Muscle layer of colon (tissue), 2 donors: ENCODE measurements around the gene ST6GALNAC4.
"Not testable (repeated sequence)": the region's sequence is repeated elsewhere in the genome, so short reads cannot be mapped to it uniquely, and the experiment has no call there.

Experiments used
- H3K27ac ChIP-seq: one replicate; pipeline ENCODE4 v1.7.0; 2013; ENCODE audit warnings: low read depth, mild to moderate bottlenecking, low read length, moderate library complexity
- H3K27me3 ChIP-seq, 2 donors: one replicate each; pipeline ENCODE4 v1.7.0; 2013; ENCODE audit warnings: low read length in 2 of 2, mild to moderate bottlenecking in 2 of 2; ENCODE audit not compliant: insufficient read depth in 2 of 2, control insufficient read depth in 1 of 2
- H3K36me3 ChIP-seq: one replicate; pipeline ENCODE4 v1.7.0; 2013; ENCODE audit warnings: mild to moderate bottlenecking, low read length; ENCODE audit not compliant: insufficient read depth
- H3K4me1 ChIP-seq: one replicate; pipeline ENCODE4 v1.7.0; 2013; ENCODE audit warnings: mild to moderate bottlenecking, low read length; ENCODE audit not compliant: insufficient read depth
- H3K4me3 ChIP-seq, 2 donors: one replicate each; pipeline ENCODE4 v1.7.0; 2013; ENCODE audit warnings: low read length in 2 of 2, low read depth in 1 of 2, mild to moderate bottlenecking in 1 of 2, moderate library complexity in 1 of 2
- H3K9ac ChIP-seq: one replicate; pipeline ENCODE4 v1.7.0; 2013; ENCODE audit warnings: low read length
- H3K9me3 ChIP-seq: one replicate; pipeline ENCODE4 v1.7.0; 2013; ENCODE audit warnings: mild to moderate bottlenecking, low read length
- donor health status: abdominal sarcoma.
- donor health status: Adenocarcinoma of cecum.

The ST6GALNAC4 gene

DNA sequence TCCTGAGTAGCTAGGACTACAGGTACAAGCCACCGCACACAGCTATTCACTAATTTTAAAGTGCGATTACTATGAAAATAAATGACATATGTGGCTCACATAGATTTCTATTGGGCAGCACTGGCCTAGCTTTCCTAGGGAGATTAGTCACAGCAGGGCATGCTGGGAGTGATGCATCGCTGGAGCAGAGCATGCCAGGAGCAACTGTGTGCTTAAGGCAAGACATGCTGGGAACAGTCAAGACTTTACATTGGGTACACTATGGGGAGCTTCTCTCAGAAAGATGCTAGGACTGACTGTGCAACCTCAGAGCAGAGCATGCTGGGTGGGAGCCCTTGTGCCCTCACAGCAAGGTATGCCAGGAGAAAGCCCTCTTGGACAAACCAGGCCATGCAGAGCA, 26.8 kb downstream of the ST6GALNAC4 start:
- H3K9ac ChIP-seq = no peak overlapping the region
- H3K36me3 ChIP-seq = peaks cover 68% of the 10 kb centered on the region
- H3K9me3 ChIP-seq = peaks cover 5% of the 10 kb centered on the region
- H3K4me3 ChIP-seq = no peak overlapping the region
- H3K27ac ChIP-seq = no peak overlapping the region
- no peaks in the 10 kb centered on the region for H3K27me3 ChIP-seq
- H3K4me1 ChIP-seq = no peaks in the 10 kb centered on the region

DNA sequence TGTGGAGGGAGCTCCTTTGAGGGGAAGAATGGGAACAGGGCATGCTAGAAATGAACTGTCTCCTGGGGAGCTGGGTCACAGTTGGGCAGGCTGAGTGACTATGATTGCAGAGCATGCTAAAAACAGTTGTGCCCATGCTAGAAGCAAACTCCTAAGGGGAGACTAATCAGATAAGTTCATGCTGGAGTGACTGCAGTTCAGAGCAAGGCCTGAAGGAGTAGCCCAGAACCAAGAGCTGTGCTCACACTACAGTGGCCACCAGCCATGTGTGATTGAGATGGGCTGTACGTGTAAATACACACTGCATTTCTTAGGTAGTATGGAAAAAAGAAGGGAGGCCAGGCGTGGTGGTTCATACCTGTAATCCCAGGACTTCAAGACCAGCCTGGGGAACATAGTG, 29.0 kb downstream of the ST6GALNAC4 start:
- H3K27me3 ChIP-seq = no peaks in the 10 kb centered on the region
- no peaks in the 10 kb centered on the region for H3K4me1 ChIP-seq
- H3K9me3 ChIP-seq = no peaks in the 10 kb centered on the region
- H3K36me3 ChIP-seq = peaks cover 46% of the 10 kb centered on the region
- no peak overlapping the region for H3K4me3 ChIP-seq
- no peak overlapping the region for H3K9ac ChIP-seq
- no peak overlapping the region for H3K27ac ChIP-seq

DNA sequence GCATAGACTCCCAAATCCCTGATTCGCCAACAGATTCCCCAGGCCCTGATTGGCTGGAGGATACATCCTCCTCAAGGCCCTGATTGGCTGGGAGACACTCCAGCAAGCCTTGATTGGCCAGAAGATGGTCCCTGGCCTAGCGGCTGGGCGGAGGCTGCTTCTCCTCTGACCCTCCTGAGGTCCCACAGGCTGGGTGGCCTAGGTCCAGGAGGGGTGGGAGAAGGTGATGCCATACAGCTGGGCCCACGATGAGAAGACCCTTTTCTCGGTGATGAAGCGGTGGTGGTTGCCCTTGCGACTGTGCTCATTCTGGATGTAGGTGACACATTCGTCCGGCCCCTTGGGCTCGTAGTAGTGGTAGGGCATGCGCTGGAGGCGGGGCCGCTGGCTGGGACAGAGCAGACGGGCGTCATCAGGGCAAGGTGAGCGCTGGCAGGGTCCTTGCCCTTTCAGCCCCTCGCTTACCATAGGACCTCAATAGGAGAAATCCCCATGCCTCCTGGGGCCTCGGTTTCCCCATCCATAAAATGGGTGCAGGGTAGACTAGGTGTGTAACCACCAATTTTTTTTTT, 30.4 kb downstream of the ST6GALNAC4 start:
- no peaks in the 10 kb centered on the region for H3K4me1 ChIP-seq
- H3K27ac ChIP-seq = no peak overlapping the region
- no peaks in the 10 kb centered on the region for H3K9me3 ChIP-seq
- H3K27me3 ChIP-seq = no peaks in the 10 kb centered on the region
- peaks cover 40% of the 10 kb centered on the region for H3K36me3 ChIP-seq
- no peak overlapping the region for H3K9ac ChIP-seq
- no peak overlapping the region for H3K4me3 ChIP-seq

DNA sequence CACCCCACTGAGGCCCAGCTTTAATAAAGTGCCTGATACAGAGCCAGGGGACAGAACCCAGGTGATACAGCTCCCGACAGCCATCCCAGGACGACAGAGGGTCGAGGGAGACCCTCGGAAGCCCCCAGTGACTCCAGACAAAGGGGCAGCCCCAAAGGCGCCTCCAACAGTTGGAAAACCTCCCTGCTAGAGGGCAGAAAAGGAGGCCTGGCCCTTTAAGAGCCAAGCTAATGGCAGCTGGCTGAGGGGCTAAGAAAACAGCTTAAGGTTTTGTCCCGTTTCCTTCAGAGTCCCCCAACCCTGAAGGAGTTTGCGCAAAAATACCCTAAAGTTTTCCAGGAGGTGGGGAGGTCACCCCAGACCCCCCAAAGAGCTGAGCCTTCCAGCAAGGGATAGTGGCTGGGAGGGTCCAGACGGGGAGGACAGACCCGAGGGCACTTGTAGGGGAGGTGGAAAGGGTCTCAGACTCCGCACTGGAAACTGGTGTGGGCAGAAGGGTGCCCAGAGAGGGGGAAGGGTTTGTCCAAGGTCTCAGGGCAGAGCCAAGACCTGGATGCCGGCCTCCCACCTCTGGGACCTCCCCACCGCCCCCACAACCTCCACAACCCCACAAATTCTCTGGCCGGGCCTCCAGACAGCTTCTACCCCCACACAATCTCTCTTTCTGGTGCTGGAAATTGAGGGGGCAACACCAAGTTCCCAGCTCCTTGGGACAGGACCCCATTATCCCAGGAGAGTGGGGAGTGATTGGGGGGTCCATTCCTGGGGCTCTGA, 31.1 kb downstream of the ST6GALNAC4 start:
- no peaks in the 10 kb centered on the region for H3K27me3 ChIP-seq
- H3K36me3 ChIP-seq = peaks cover 35% of the 10 kb centered on the region
- H3K9me3 ChIP-seq = no peaks in the 10 kb centered on the region
- H3K4me3 ChIP-seq = no peak overlapping the region
- no peak overlapping the region for H3K9ac ChIP-seq
- H3K4me1 ChIP-seq = no peaks in the 10 kb centered on the region
- H3K27ac ChIP-seq = no peak overlapping the region

DNA sequence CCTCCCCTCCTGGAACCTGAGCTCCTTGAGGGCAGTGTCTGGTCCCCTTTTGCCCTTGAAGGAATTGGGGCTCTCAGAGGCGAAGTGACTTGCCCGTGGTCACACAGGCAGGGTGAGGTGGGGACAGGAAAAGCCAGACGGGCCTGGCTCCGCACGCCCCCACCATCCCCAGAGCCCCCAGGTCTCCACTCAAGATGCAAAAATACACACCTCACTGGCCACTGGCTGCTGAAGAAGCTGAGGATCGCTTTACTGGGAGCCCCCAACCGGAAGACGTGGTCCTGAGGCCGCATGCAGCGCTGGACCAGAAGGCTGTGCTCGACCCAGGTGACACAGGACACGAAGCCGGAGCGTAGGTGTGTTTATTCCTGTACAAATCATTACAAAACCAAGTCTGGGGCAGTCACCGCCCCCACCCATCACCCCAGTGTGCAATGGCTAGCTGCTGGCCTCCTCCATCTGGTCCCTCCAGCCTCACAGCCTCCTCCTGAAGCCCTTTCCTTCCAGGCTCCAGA, 31.8 kb downstream of the ST6GALNAC4 start:
- Histone ChIP-seq H3K27me3 (no peaks in the 10 kb centered on the region), H3K4me3 (no peak overlapping the region), H3K4me1 (no peaks in the 10 kb centered on the region), H3K36me3 (peaks cover 28% of the 10 kb centered on the region), H3K27ac (no peak overlapping the region), H3K9me3 (no peaks in the 10 kb centered on the region), H3K9ac (no peak overlapping the region)

DNA sequence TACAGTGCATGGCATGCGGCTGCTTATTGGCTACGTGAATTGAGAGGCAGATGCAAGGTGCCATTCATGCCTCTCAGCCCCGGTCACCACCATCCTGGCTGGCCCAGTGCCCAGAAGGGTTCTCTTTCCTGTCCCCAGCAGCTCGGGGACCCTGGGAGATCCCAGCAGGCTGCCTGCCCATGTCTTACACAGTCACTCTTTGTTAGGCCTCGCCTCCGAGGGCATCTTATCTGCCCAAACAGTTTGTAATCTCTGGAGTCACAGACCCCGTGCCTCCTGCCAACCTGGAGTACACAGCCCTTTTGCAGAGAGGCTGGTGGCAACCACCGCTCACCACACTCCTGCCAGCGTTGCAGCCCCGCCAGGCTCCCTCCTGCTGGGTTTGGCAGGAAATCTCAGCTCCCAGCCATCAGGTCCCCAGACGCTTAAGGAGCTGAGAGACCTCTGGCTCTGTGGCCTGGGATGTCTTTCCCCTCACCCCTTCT, 32.4 kb downstream of the ST6GALNAC4 start:
- no peaks in the 10 kb centered on the region for H3K9me3 ChIP-seq
- H3K36me3 ChIP-seq = peaks cover 25% of the 10 kb centered on the region
- H3K27ac ChIP-seq = no peak overlapping the region
- H3K27me3 ChIP-seq = no peaks in the 10 kb centered on the region
- H3K9ac ChIP-seq = no peak overlapping the region
- no peaks in the 10 kb centered on the region for H3K4me1 ChIP-seq
- no peak overlapping the region for H3K4me3 ChIP-seq

DNA sequence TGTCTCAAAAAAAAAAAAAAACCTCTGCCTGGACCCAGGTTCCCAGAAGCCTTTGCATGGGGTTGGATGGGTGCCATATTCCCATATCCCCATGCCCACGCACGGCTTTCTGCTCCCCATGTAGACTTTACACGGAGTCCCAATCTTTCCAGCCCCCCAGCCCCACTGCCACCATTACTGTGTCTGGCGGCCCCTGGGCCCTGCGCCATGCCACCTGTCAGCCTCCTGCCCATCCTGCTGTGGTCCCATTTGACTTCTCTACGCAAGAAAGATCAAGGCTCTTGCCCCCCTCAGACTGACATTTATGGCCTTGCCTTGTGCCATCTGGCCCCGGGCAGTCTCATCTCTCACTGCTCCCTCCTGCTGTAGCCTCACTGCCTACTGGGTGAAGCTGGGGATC, 32.9 kb downstream of the ST6GALNAC4 start:
- no peak overlapping the region for H3K9ac ChIP-seq
- no peaks in the 10 kb centered on the region for H3K4me1 ChIP-seq
- H3K27ac ChIP-seq = no peak overlapping the region

DNA sequence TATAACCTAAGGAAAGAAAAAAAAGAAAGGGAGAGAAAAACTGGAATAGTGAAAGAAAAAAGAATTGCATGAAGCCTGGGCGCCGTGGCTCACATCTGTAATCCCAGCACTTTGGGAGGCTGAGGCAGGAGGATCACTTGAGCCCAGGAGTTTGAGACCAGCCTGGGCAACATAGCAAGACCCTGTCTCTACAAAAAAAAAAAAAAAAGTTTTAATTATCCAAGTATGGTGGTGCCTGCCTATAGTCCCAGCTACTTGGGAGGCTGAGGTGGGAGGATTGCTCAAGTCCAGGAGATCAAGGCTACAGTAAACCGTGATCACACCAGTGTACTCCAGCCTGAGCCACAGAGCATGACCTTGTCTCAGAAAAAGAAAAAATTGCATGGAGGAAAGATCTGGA, 35.1 kb downstream of the ST6GALNAC4 start:
- not testable (repeated sequence) for H3K4me3 ChIP-seq, H3K27ac ChIP-seq, H3K27me3 ChIP-seq, H3K9me3 ChIP-seq, H3K9ac ChIP-seq
- H3K4me1 ChIP-seq = peaks cover 14% of the 10 kb centered on the region
- peaks cover 11% of the 10 kb centered on the region for H3K36me3 ChIP-seq

More for the DNA sequence above, 32.9 kb downstream of the ST6GALNAC4 start:
- Histone ChIP-seq H3K36me3 (peaks cover 25% of the 10 kb centered on the region), H3K4me3 (no peak overlapping the region), H3K27me3 (no peaks in the 10 kb centered on the region), H3K9me3 (no peaks in the 10 kb centered on the region)

DNA sequence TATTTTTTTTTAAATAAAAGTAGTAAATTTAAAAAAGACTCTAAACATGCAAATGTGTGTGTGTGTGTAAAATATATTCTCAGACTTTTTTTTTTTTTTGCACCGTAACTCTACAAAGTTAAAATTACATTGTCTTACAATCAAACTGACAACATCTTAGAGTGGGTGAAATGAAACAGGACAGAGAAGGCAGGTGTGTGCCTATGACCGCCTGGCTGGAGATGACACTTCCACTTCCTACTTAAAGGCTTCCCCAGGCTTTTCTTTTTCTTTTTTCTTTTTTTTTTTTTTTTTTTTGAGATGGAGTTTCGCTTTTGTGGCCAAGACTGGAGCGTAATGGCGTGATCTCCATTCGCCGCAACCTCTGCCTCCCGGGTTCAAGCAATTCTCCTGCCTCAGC, 36.7 kb downstream of the ST6GALNAC4 start:
- H3K27ac ChIP-seq = no peak overlapping the region
- H3K36me3 ChIP-seq = no peaks in the 10 kb centered on the region
- H3K9ac ChIP-seq = no peak overlapping the region
- H3K4me1 ChIP-seq = peaks cover 30% of the 10 kb centered on the region
- H3K4me3 ChIP-seq = no peak overlapping the region
- H3K9me3 ChIP-seq = no peaks in the 10 kb centered on the region
- H3K27me3 ChIP-seq = no peaks in the 10 kb centered on the region

DNA sequence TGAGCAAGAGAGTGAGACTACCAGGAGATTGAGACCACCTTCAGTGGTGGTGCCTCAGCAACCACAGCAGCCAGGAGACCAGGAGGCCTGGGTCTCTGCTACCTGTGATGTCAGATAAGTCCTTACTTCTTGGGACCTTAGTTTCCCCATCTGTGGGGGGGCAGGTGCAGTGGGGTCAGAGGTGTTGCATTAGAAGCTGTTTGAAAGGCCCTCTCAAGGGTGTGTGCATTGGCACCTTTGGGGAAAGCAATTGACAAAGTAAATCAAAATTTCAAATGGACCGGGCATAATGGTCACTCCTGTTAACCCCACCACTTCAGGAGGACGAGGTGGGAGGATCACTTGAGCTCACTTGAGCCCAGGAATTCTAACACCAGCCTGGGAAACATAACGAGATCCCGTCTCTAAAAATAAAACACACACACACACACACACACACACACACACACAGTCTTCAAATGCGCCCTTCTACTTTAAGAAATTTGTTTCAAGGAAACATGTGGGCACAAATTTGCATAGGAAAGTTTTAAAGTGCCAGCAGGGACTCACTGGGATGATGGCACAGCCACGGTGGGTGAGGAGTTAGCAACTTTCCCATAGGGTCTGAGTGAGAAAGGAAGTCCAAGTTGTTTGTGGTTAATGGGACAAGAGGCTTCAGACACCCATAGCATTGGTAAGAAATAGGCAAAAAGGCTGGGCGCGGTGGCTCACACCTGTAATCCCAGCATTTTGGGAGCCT, 38.0 kb downstream of the ST6GALNAC4 start:
- Histone ChIP-seq H3K27ac (no peak overlapping the region), H3K4me1 (peaks cover 43% of the 10 kb centered on the region), H3K36me3 (no peaks in the 10 kb centered on the region), H3K4me3 (no peak overlapping the region), H3K9me3 (no peaks in the 10 kb centered on the region), H3K9ac (peak overlapping the region; percentile 9), H3K27me3 (no peaks in the 10 kb centered on the region)

DNA sequence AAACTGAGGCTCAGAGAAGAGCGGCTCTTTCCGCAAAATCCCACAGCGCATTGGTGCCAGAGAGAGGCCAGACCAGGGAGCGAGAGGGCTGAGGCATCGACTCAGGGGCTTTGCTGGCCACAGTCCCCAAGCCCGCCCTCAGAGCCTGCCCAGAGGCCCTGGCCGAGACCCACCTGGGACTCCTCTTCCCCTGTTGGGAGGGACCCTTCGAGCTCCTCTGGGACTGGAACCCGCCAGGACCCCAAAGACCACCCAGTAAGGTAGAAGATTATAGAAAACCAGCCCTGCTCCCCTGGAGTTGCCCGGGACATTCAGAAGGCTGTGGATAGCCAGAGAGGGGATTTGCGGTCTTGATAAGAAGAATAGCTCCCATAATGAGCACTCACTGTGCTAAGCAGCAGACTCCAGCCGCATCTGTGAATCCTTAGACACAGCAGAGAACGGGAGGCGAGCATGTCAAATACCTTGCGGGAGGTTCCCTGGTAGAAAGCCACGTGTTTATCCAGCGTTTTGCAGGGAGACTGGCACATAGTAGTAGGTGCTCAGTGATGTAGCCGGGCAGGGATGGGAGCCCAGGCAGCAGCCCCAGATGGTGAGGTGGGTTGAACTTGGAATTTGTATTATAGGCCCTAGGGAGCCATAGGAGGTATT, 38.7 kb downstream of the ST6GALNAC4 start:
- H3K27ac ChIP-seq = peak overlapping the region; percentile 86

More for the DNA sequence above, 38.7 kb downstream of the ST6GALNAC4 start:
- H3K4me1 ChIP-seq = peaks cover 50% of the 10 kb centered on the region
- no peaks in the 10 kb centered on the region for H3K9me3 ChIP-seq
- no peaks in the 10 kb centered on the region for H3K36me3 ChIP-seq
- peak overlapping the region; percentile 87 for H3K9ac ChIP-seq
- H3K4me3 ChIP-seq = peak overlapping the region; percentile 77 to 78
- H3K27me3 ChIP-seq = no peaks in the 10 kb centered on the region
